Stimulated activated CD4-positive, alpha-beta T cell treated with anti-CD3 and anti-CD28 coated beads, TNF-alpha, amount 100 ng/mL, for 1 hour (primary cell): Measurements from ENCODE around the gene GINM1.

Source experiments
- DNase-seq, 3 donors: peaks; one replicate each; pipeline ENCODE4 v3.0.0-alpha.2; 2020; ENCODE audit warnings: low read depth in 3 of 3, low spot score in 1 of 3

The GINM1 gene, protein sequence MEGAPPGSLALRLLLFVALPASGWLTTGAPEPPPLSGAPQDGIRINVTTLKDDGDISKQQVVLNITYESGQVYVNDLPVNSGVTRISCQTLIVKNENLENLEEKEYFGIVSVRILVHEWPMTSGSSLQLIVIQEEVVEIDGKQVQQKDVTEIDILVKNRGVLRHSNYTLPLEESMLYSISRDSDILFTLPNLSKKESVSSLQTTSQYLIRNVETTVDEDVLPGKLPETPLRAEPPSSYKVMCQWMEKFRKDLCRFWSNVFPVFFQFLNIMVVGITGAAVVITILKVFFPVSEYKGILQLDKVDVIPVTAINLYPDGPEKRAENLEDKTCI

DNA sequence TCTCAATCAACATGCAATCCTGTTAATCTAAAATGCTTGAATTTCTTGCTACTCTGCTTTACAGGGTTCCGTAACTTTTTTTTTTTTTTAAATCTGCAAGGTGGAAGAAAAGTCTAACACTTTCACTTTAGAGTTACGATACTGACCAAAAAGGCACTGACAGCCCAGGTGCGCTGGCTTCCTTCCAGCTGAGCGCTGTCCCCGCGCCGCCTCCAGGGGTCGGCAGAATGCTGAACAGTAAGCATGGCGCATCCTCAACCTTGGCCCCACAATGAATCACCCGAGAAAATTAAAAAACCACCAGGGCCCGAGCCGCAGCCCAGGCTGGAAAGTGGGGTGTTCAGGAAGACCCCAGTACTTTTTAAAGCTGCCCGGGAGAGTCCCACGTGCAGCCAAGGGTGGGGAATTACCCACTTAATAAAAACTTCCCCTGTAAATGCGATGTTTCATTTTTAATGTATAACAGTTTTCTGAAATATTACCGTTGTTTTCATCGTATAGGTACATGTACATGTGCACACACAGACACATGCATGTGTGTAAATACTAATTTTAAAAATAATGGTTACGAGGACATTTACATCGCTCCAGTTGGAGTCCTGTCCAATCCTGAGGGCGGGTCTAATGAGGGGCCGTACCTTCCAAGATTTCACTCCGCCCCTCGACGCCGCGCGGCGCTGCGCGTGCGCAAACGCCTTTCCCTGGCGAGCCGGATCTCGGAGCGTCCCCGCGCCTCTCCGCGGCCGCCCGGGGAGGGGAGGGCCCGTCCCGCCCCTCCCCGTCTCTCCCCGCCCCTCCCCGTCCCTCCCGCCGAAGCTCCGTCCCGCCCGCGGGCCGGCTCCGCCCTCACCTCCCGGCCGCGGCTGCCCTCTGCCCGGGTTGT is at the start of gene GINM1:
Gene GINM1 (plus strand): TSS at position 849 of the 883 bp plus-strand sequence. CDS start 40 bp downstream, outside the sequence.
- peak; percentile 85 to 95 (median 94) for DNase-seq

DNA sequence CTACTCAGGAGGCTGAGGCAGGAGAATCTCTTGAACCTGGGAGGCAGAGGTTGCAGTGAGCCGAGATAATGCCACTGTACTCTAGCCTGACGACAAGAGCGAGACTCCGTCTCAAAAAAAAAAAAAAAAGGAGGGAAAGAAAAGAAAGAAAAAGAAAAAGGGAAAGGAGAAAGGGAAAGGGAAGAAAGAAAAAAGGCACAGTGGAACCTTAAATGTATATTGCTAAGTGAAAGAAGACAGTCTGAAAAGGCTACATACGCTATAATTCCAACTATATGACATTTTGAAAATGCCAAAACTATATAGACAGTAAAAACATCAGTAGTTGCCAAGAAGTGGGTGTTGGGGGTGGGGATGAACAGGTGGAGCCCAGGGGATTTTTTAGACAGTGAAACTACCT is 36.5 kb upstream of the GINM1 start:
- DNase-seq = no peak

- no peak for DNase-seq
Observed at GRCh38 chr6:149534742-149535141, 31.4 kb upstream of the GINM1 start.

GRCh38 chr6:149541139-149541538 is 25.0 kb upstream of the GINM1 start:
- DNase-seq = no peak

DNA sequence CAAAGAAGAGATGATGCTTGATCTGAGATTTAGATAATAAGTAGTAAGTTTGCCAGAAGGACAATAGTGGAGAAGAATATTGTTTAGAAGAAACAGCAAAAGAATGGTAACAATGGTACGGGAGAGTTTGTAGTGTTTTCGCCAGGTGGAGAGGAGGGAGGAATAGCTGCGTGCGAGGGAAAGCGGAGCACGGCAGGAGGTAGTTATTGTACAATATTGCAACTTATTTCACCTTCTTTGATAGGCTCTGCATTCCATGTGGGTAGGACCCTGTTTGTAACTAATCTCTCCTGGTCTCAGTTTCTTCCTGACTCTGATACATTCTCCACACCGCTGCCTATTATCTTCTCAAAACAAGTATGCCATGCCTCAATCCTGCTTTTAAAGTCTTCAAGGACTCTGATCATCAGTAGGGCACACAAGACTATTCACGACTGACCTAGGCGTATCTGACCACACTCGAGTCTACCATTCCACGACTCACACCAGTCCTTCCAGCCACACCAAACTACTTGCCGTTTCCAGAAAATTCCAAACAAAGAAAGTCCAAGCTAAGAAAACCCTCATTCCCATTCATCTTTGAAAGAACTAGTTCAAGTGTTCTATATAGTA is 21.4 kb upstream of the GINM1 start:
- DNase-seq = no peak

DNA sequence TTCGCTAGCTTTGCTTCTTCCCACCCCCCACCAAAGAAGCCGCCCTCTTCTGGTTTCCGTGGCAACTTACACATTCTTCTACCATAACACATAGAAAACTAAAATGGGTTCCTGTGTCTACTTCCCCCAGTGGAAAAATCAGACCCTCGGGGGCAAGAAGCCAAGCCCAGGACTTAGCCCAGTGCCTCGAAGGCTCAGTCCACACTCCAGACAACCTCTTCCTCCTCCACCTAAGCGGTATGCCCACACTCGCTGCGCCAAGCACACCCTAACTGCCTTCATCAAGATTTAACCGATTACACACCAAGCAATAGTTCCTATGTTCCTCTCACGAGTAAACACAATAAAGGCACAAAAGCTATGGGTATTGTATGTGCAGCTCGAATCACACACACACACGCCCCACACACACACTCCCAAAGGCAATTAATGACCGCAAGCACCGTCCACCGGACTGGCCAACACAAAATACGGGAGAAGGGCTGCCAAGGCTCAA is 20.9 kb upstream of the GINM1 start:
- DNase-seq = peak; percentile 22 to 46 (median 24)

DNA sequence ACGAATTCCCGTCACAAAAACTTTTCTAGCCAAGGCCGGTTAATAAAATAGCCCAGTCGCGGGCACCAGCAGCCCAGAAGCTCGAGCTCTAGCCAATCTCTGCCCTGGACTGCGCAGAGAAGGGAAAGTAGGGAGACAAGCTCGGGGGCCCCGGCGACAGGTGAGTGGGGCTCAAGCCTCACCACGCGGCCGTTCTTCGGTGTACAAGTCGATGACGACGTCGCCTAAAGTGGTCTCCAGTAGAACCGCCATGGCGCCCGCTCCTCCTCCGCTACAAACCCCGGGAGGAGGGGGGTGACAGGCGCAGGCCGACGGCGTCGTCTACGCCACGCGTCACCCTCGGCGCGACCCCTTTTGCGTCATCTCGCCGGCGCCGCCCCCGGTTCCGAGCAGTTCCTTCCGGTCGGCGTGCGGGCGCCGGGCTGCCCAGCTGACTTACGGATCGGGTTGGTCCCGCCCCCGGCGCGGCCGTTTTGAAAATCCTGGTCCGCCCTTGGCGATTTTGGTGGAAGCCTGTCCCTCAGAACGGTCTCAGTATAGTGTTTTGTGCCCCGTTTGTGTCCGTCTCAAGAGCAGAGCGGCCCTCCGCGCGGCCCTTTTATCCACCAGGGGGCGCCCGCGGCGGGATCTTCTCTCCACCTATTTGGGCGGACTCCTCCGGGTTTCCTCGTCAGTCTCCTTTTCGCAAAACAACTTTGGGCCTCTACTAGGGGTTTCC is 20.3 kb upstream of the GINM1 start, which contains the start of gene PPIL4:
Gene PPIL4 (minus strand): TSS at position 290 of the 718 bp plus-strand sequence. CDS start 38 bp downstream, at position 252.
- peak; percentile 87 to 95 (median 91) for DNase-seq

DNA sequence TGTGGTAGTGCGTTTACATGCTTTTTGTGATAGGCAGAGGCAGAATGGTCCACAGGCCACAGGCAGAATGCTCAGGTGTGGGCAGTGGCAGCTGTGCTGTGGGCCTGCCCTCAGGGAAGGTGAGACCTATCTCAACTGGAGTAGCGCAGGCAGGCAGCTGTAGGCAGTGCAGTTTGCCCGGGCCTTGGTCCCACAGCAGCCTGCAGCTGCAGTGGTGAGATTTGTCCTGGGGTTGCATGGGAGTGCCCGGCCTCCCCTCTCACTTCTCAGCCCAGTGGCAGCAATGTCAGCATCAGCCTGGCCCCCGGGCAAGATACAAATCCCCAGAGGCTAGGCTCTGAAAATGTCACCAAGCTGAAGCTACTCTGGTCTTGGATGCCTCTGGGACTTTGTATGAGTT is 14.3 kb upstream of the GINM1 start:
- no peak for DNase-seq

- no peak for DNase-seq
Observed at GRCh38 chr6:149558029-149558428, 8.1 kb upstream of the GINM1 start.

DNA sequence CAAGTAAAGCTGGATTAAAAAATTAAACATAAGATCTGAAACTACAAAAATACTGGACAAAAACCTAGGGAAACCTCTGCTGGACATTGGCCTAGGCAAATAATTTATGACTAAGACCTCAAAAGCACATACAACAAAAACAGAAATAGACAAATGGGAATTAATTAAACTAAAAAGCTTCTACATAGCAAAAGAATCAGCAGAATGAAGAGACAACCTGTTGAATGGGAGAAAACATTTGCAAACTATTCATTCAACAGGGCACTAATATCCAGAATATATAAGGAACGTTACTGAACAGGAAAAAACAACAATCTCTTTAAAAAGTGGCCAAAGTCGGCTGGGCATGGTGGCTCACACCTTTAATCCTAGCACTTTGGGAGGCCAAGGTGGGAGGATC is 6.8 kb upstream of the GINM1 start:
- DNase-seq = no peak

- no peak for DNase-seq
Observed at GRCh38 chr6:149560736-149561135, 5.4 kb upstream of the GINM1 start.

DNA sequence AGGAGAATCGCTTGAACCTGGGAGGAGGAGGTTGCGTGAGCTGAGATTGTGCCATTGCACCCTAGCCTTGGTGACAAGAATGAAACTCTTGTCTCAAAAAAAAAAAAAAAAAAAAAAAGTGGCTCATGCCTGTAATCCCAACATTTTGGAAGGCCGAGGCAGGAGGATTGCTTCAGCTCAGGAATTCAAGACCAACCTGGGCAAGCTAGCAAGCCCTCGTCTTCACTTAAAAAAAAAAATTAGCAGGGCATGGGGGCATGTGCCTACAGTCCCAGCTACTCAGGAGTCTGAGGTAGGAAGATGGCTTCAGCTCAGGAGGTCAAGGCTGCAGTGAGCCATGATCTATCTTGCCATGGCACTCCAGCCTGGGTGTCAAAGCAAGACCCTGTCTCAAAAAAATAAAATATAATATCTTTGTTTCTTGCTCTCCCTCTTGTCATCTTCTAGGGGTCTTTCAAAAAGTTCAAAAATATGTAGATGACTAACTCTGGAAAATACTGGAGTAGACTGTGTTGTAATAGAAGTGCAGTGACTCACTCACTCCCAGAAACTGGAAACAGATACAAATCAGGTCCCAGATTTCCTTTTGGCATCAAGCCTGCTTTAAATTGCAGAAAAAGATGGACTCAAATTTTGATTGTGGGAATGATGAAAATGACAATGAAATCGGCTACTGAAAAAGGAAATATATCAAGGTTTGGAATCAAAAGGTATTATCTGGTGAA is 2.8 kb upstream of the GINM1 start:
- DNase-seq = no peak

- DNase-seq = no peak
Observed at GRCh38 chr6:149563928-149564325, 2.2 kb upstream of the GINM1 start.

DNA sequence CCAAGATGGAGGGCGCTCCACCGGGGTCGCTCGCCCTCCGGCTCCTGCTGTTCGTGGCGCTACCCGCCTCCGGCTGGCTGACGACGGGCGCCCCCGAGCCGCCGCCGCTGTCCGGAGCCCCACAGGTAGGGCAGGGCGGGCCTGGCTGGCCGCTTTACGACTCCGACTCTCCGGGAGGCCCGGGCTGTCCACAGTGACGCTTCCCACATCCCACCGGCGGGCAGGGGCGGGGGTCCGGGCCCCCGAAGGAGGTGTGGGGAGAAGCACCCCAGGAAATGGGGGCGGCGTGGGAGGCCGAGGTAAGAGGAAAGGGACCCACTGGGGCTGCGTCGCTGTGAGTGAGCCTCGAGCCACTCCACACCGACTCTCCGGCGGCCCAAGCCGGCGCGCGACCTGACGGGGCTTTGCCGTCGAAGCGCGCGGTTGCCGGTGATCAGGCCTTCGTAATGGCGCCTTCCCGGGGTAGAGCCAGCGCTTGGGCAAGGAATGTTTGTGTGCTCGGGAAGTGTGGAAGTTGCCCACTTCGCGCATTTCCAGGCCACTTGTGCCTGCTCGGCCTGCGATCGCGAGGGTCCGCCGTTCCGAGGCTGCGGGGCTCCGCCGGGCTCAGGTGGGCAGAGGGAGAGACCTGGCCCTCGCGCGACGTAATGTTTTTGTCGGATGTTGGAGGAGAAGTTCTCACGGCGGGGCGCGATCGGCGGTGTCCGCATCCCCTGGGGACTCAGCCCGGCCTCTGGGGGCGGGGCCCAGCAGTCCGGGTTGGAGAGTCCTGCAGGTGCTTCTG is 427 bp downstream of the GINM1 start:
- peak in 1 of 3 donors; percentile 43 for DNase-seq

DNA sequence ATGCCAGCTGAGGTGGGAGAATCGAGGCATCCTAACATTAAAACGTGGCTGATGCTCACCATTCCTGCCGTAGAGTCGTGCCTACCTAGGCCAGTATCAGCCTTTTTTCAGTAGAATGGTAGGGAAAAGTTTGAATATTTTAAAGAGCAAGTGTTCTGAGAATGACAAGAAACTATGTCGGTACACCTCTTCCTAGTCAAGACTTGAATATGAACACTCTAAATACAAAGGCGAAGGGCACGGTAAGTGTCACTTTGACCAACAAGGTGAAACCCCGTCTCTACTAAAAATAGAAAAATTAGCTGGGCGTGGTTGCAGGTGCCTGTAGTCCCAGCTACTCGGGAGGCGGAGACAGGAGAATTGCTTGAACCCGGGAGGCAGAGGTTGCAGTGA is 1.0 kb downstream of the GINM1 start:
- no peak for DNase-seq

- DNase-seq = no peak
Observed at GRCh38 chr6:149567945-149568585, 1.9 kb downstream of the GINM1 start.

DNA sequence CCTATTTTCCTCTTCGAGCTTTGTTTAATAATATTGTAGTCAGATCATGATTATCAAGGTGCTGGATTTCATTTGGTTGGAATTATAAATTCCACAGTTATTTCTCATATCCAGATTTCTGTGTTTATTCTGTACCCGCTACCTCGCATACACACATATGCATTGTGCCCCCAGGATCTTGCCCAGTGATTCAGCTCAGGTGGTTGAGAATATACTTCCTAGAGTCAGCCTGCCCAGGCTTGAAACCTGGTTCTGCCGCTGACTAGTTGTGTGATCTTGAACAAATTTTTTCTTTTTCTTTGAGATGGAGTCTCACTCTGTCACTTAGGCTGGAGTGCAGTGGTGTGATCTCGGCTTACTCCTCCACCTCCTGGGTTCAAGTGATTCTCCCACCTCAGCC is 14.7 kb downstream of the GINM1 start:
- no peak for DNase-seq

DNA sequence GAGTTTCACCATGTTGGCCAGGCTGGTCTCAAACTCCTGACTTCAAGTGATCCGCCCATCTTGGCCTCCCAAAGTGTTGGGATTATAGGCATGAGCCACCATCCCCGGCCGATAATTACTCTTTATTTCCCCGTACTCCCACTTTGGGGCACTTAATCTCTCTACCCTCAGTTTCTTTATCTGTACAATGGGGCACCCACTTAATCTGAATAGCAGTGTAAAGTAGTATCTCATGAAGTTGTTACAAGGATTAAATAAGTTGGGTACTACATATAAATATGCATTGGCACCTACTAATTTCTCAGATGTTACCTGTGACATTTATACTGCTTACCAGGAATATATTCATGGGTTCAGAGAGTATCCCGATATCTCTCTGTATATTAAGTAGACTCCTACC is 15.2 kb downstream of the GINM1 start:
- no peak for DNase-seq

- DNase-seq = no peak
Observed at GRCh38 chr6:149586149-149586548, 20.0 kb downstream of the GINM1 start.
